IgD-negative memory B cell (primary cell): ENCODE measurements around the gene TMEM131. TPM values are rescaled to one million over a fixed set of nuclear protein-coding genes. Genes with fewer than 3 reads are reported as not detected.
A peak's percentile ranks its signal among the peaks of the same experiment; 100 is the strongest.

Experiments used
- H3K27ac Mint-ChIP-seq, 3 donors: one replicate each; pipeline ENCODE4 v1.8.0; 2020 to 2022; ENCODE audit warnings: mild to moderate bottlenecking in 3 of 3, mixed read lengths in 3 of 3, moderate library complexity in 1 of 3
- H3K27me3 Mint-ChIP-seq: one replicate; pipeline ENCODE4 v1.8.0; 2021; ENCODE audit warnings: mixed read lengths
- H3K36me3 Mint-ChIP-seq: one replicate; pipeline ENCODE4 v1.8.0; 2020; ENCODE audit warnings: mild to moderate bottlenecking, mixed read lengths
- H3K4me1 Mint-ChIP-seq, 3 donors: one replicate each; pipeline ENCODE4 v1.8.0; 2020 to 2022; ENCODE audit warnings: mixed read lengths in 3 of 3, mild to moderate bottlenecking in 1 of 3
- H3K4me3 Mint-ChIP-seq, 4 donors: one replicate each; pipeline ENCODE4 v1.8.0; 2020 to 2022; ENCODE audit warnings: mild to moderate bottlenecking in 4 of 4, mixed read lengths in 4 of 4, moderate library complexity in 3 of 4
- H3K9me3 Mint-ChIP-seq, 3 donors: one replicate each; pipeline ENCODE4 v1.8.0; 2020 to 2021; ENCODE audit warnings: mixed read lengths in 3 of 3, mild to moderate bottlenecking in 1 of 3
- polyA plus RNA-seq: library from polyadenylated mRNA; unstranded; fragments of 300-500 nt; fragmentation: Illumina TruSeq; gene quantifications from one replicate; pipeline ENCODE4 v1.2.3, GENCODE V29; 2021

Gene TMEM131
- polyA plus RNA-seq, 1 donor from 2014 or later: 24.9 TPM

DNA sequence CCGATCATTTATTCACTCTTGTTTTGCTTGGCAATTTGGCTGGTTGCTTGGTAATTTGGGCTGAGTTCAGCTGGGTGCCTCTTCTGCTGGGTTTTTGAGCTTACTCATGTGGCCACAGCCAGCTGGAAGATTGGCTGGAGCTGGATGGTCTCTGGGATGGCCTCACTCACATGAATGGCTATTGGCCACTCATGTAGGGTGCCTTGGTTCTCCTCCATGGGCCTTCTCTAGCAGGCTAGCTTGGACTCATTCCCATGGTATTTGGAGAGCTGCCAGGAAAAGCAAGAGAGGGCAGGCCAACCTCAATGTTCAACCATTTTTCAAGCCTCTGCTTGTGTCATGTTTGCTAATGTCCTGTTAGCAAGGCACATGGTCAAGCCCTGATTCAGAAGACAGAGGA lies 265.5 kb downstream of the TMEM131 start:
- Mint-ChIP-seq H3K4me1 (no peaks in the 10 kb centered on the region), H3K4me3 (no peak overlapping the region), H3K27me3 (no peaks in the 10 kb centered on the region), H3K9me3 (peaks cover 0 to 2% (median 2%) of the 10 kb centered on the region in 3 donors), H3K36me3 (peaks cover 3% of the 10 kb centered on the region), H3K27ac (no peak overlapping the region)

DNA sequence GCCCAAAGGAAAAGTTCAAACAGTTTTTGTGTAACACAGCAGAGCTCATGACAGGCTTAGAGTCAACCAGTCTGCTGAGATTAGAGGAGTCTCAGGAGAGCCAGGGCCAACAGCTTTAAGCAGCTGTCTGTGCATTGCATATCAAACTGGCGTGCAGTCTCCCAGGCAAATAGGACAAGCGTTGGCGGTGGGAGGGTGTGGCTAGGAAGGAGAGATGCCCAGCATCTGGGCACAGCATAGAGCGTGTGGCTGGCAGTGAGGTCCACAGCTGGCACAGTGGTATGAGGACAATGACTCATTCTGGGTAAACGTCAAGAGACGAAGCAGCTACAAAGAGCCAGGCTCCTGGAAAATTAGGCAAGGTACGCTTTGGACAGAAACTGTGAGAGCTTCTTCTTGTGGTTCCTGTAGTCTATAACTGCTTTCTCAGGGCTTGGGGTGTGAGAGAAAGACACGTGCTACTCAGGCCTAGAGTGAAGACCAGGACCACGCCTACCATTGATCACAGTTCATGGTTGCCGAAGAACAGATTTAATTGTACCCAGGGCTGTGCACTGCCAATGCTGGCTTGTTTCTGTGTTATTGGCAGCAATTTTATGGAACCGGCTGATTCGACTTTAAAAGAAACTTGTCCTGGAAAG lies 267.5 kb downstream of the TMEM131 start:
- H3K27me3 Mint-ChIP-seq: no peaks in the 10 kb centered on the region
- H3K9me3 Mint-ChIP-seq: peaks cover 0 to 2% (median 2%) of the 10 kb centered on the region in 3 donors
- peaks cover 3% of the 10 kb centered on the region for H3K36me3 Mint-ChIP-seq
- H3K4me1 Mint-ChIP-seq: no peaks in the 10 kb centered on the region
- peak overlapping the region in 2 of 3 donors; percentile 8 to 10 for H3K27ac Mint-ChIP-seq
- H3K4me3 Mint-ChIP-seq: peak overlapping the region in 2 of 4 donors; percentile 25 to 40

DNA sequence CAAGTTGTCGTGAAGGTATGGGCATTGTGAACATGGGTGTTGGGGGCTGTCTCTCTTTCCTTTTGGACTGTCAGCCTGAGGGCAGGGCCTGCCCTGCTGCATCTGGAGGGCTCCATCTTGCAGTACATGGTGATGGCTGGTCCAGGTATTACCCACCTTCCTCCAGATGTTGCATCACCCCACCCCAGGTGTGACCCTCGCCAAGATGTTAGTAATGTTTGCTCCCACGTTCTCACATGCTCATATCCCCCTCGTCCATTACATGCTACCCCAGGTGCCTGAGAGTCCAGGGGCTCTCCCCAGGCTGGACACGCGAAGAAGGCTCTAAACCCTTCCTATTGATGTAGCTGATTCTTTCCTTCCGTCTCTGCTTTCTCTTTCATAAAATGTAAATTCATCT lies 268.5 kb downstream of the TMEM131 start:
- no peak overlapping the region for H3K27ac Mint-ChIP-seq
- H3K4me1 Mint-ChIP-seq: no peaks in the 10 kb centered on the region
- H3K27me3 Mint-ChIP-seq: no peaks in the 10 kb centered on the region
- peaks cover 3% of the 10 kb centered on the region for H3K36me3 Mint-ChIP-seq
- H3K4me3 Mint-ChIP-seq: no peak overlapping the region
- H3K9me3 Mint-ChIP-seq: peaks cover 0 to 2% (median 2%) of the 10 kb centered on the region in 3 donors

DNA sequence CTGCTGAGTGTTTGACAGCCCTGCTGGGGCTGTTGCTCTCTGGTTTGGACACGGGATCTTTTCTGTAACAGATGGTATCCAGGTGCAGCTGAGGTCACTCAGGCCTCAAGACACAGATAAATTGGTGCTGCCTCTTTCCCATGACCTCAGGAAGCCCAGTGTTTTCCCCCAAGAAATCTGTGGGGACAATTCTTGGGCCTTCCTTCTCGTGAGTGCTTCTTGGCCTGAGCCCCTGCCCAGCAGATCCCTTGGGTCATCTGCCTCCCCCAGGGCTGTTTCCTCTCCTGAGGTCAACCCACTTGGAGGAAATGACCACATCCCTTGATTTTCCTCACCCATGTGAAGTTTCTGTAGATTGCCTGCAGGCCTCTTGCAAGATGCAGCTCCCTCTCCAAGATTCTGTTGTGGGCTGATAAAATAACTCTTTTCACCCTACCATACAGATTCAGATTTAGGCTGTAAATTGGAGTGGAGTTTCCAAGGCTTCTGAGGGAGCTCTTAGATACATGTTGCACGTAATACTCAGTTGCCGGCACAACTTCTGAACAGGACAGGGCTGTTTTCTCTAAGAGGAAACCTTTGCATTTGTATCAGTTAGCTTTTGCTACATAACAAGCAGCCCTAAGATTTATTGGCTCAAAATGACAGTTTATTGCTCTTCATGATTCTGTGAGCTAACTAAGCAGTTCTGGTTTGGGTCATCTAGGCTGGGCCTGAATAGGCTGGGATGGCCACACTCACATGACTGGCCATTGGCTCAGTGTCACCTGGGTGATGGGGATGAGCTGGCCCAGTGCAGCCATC lies 269.3 kb downstream of the TMEM131 start:
- Mint-ChIP-seq H3K4me3 (no peak overlapping the region), H3K27me3 (no peaks in the 10 kb centered on the region), H3K27ac (no peak overlapping the region), H3K4me1 (no peaks in the 10 kb centered on the region), H3K9me3 (peaks cover 0 to 2% (median 2%) of the 10 kb centered on the region in 3 donors), H3K36me3 (peaks cover 3% of the 10 kb centered on the region)

DNA sequence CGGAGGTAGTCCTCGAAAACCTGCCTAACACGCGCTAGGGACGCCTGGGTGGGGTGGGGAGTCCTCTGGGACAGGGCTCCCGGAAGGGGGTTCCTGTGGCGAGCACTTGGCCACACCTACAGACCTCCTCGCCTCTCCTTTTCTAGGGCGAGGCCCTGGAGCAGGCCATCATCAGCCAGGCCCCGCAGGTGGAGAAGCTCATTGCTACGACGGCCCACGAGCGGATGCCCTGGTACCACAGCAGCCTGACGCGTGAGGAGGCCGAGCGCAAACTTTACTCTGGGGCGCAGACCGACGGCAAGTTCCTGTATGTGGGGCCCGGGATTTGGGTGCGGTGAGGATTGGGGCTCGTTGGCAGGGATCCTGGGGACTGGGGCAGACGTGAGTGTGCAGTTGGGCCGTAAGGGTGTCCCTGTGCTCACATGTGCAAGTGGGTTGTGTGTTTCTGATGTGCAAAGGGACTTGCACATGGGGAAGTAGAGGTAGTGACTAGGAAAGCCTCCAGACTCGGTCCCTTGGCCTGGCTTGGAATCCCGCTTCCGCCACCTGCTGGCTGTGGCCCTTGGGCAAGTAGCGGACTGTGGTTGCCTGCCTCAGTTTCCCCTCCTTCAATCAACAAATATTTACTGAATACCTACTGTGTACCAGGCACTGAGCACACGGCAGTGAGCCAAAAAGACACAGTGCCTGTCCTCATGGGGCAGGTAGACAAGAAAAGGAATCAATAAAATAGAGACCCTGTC lies 270.6 kb downstream of the TMEM131 start:
- Mint-ChIP-seq H3K27ac (no peak overlapping the region), H3K36me3 (peaks cover 3% of the 10 kb centered on the region), H3K27me3 (no peaks in the 10 kb centered on the region), H3K4me1 (no peaks in the 10 kb centered on the region), H3K9me3 (peaks cover 0 to 2% (median under 1%) of the 10 kb centered on the region in 3 donors), H3K4me3 (no peak overlapping the region)

DNA sequence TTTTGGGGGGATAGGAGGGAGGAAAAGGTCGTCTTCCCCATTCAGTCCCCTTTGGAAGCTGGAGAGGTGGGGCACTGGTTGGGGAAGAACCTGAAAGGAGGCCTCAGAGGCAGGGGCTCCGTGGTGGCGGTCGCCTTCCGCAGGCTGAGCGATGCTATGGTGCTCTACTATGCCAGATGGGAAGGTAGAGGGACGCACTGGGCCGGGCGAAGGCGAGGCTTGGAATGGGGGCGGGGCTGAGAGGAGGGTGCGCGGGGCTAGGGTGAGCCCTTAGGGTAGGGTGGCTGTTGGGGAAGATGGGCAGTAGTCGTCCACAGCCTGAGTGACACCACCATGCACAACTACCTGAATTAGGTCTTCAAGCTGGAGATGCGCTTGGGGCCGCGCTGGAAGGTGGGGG lies 271.2 kb downstream of the TMEM131 start:
- no peak overlapping the region for H3K4me3 Mint-ChIP-seq
- peaks cover 3% of the 10 kb centered on the region for H3K36me3 Mint-ChIP-seq
- no peak overlapping the region for H3K27ac Mint-ChIP-seq
- H3K4me1 Mint-ChIP-seq: peaks cover 0 to 4% (median 0%) of the 10 kb centered on the region in 3 donors
- H3K9me3 Mint-ChIP-seq: peaks cover 0 to 2% (median 0%) of the 10 kb centered on the region in 3 donors
- H3K27me3 Mint-ChIP-seq: no peaks in the 10 kb centered on the region

DNA sequence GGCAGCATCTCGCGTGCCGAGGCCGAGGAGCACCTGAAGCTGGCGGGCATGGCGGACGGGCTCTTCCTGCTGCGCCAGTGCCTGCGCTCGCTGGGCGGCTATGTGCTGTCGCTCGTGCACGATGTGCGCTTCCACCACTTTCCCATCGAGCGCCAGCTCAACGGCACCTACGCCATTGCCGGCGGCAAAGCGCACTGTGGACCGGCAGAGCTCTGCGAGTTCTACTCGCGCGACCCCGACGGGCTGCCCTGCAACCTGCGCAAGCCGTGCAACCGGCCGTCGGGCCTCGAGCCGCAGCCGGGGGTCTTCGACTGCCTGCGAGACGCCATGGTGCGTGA lies 271.7 kb downstream of the TMEM131 start:
- no peaks in the 10 kb centered on the region for H3K27me3 Mint-ChIP-seq
- peaks cover 3% of the 10 kb centered on the region for H3K36me3 Mint-ChIP-seq
- no peak overlapping the region for H3K27ac Mint-ChIP-seq
- H3K4me1 Mint-ChIP-seq: peaks cover 2 to 7% (median 3%) of the 10 kb centered on the region in 3 donors
- H3K9me3 Mint-ChIP-seq: peaks cover 0 to 2% (median 0%) of the 10 kb centered on the region in 3 donors
- no peak overlapping the region for H3K4me3 Mint-ChIP-seq

DNA sequence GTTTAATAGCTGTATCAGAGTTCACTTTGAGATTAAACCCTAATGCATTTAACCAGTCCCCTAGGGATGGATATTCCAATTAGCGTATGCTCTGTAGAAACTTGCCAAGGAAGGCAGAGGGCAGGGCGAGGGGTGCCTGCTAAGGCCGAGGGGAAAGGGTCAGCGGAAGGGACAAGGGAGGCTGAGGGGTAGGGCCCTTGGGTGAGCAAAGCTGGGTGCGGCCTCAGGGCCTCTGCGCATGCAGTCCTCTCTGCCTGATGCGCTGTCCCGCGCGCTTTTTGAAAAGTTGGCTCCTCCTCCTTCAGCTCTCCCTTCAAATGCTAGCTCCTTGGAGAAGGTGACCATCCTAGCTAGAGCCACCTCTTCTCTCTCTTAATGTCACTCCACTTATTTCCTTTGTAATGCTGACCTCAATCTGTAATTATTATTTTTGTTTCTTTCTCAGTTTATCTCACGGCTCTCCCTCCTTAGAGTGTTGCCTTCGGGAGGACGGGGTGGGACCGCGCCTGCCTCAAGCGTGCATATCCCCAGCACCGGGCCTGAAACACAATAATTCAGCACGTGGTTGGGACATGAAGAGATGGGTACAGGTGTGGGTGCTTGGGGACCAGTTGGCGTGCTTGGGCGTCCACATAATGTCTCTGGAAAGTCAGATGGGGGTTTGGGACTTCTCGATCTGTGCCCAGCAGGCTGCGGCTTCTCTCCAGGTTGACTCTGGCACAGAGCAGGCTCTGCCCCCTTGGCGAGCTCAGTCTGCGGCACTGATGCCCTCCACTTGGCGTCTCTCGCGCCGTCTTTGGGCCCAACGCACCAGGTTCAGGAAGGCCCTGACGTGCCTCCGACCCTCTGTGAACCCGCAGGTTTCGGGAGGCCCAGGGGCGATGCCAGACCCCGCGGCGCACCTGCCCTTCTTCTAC lies 272.3 kb downstream of the TMEM131 start:
- Mint-ChIP-seq H3K9me3 (peaks cover 0 to 2% (median 0%) of the 10 kb centered on the region in 3 donors), H3K4me3 (no peak overlapping the region), H3K27me3 (no peaks in the 10 kb centered on the region), H3K36me3 (peaks cover 3% of the 10 kb centered on the region), H3K27ac (peak overlapping the region in 1 of 3 donors; percentile 71), H3K4me1 (peaks cover 8 to 14% (median 9%) of the 10 kb centered on the region in 3 donors)

DNA sequence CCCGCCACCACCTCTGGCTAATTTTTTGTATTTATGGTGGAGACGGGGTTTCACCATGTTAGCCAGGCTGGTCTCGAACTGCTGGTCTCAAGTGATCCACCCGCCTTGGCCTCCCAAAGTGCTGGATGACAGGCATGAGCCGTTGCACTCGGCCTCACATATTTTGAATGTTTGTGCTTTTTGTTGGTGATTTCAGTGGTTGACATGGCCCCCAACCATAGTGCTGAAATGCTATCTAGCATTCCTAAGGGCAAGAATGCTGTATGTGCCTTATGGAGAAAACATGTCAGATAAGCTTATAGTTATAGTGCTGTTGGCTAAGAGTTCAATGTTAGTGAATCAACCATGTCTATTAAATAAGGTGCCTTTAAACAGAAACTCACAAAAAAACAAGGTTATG lies 273.5 kb downstream of the TMEM131 start:
- no peaks in the 10 kb centered on the region for H3K27me3 Mint-ChIP-seq
- H3K36me3 Mint-ChIP-seq: no peaks in the 10 kb centered on the region
- peaks cover 12 to 21% (median 14%) of the 10 kb centered on the region in 3 donors for H3K4me1 Mint-ChIP-seq
- no peak overlapping the region for H3K27ac Mint-ChIP-seq
- H3K4me3 Mint-ChIP-seq: no peak overlapping the region
- H3K9me3 Mint-ChIP-seq: peaks cover 0 to 2% (median 0%) of the 10 kb centered on the region in 3 donors

DNA sequence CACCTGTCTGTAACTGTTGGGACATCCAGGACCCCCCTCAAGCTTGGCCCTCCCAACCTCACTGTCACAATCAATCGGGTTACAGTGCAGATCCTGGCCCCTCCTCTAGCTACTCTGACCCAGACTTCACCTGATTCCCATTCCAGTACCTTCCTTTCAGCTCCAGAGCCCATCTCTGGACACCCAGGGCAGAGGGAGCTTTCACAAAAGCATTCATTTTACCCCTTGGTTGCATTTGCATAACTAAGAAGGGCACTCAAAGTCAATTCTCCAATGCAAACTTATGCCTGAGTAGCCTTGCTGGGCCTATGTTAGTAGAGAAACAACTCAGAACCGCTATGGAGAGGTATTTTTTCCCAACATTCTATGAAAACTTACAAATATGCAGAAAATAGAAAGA lies 275.0 kb downstream of the TMEM131 start:
- Mint-ChIP-seq H3K36me3 (no peaks in the 10 kb centered on the region), H3K4me1 (peaks cover 14 to 25% (median 15%) of the 10 kb centered on the region in 3 donors), H3K4me3 (peak overlapping the region in 1 of 4 donors; percentile 54), H3K9me3 (peaks cover 0 to 2% (median 0%) of the 10 kb centered on the region in 3 donors), H3K27me3 (no peaks in the 10 kb centered on the region), H3K27ac (peak overlapping the region in 1 of 3 donors; percentile 25)

DNA sequence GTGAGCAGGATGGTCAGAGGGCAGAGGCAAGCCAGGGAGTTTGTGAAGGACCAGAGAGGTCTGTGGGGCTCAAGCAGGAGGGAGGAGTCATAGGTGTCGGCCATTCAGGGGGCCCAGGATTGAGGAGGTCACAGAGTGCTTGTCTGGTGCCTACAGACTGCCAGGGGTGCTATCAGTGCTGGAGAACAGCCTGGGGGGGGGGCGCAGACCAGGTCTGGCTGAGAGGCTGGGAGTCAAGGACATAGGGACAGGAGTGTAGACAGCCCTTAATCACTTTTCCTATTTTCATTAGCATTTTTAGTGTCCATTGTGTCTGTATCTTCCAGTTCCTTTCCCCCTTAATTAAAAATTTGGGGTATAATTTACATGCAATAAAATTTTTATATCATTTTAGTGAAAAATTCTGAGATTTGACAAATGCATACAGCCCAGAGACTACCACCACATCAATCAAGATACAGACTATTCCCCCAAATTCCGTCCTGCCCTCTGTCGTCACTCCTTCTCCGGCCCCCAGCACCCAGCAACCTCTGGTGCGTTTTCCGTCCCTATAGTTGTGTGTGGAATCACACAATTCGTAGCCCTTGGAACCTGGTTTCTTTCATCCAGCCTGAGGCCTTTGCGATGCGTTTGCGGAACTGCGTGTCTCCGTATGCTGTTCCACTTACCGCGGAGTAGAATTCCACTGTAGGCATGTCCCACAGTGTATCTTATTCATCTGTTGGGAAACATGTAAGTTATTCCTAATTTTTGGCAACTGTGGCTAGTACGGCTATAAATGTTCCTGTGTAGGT lies 276.2 kb downstream of the TMEM131 start:
- Mint-ChIP-seq H3K4me3 (peak overlapping the region in 2 of 4 donors; percentile 32 to 86), H3K27me3 (no peaks in the 10 kb centered on the region), H3K27ac (peak overlapping the region in 1 of 3 donors; percentile 53), H3K9me3 (no peaks in the 10 kb centered on the region), H3K4me1 (peaks cover 14 to 25% (median 15%) of the 10 kb centered on the region in 3 donors), H3K36me3 (no peaks in the 10 kb centered on the region)

DNA sequence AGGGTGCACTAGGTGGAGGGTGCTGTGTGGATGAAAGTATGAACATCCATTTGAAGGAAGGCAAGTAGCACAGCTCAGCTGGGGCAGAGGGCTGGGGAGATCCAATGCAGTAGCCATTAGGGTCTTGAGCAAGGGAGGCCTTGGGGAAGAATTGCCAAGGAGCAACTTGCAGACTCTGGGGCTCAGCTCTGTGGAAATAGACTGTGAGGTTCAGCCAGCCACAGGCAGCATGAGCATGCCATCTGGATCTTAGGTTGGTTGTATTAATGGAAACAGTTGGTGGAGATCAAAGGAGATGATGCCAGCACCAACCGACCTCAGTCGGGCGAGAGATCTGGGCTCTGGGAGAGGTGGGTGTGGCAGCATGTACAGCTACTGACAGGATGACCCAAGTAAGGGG lies 276.8 kb downstream of the TMEM131 start:
- Mint-ChIP-seq H3K4me1 (peaks cover 14 to 25% (median 15%) of the 10 kb centered on the region in 3 donors), H3K27ac (peak overlapping the region; percentile 50 to 90 (median 76)), H3K9me3 (no peaks in the 10 kb centered on the region), H3K4me3 (peak overlapping the region; percentile 3 to 91 (median 79)), H3K27me3 (no peaks in the 10 kb centered on the region), H3K36me3 (no peaks in the 10 kb centered on the region)

DNA sequence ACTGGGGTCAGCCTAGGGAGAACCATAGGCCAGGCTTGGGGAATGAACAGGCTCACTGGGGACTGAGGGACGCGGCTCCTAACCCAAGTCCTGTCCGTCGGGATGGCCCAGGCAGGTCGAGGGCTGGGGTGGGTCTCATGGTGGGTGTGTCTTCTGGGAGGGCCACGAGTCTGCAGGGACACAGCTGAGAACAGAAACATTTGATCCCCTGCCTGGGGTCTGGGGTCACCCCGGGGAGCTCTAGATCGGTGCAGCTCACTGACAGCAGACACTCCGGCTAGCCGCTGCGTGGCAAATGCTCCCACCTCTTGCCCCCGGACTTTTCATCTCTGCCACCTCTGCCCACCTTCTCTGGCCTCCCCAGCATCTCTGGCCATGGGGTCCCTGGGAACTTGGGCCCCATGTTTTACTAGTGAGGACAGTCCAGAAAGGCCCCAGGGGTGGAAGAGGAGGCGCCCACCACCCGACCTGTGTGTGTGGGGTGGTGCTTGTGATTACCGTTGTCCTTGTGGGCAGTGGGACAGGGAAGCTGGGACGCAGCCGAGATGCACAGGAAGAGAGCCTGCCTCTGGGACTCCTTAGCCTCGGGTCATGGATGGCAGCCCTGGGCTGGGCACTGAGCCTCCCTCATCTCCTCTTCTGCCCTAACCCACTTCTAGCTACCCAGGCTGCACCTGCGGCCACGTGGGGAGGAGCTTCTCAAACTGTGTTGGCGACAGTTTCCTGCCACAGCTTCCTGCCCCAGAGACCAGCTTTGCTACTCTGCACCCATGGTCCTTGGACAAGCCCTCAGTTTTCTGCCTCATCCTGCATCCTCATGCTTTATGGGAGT lies 277.5 kb downstream of the TMEM131 start:
- H3K4me3 Mint-ChIP-seq: peak overlapping the region; percentile 3 to 91 (median 79)
- peak overlapping the region; percentile 53 to 90 (median 76) for H3K27ac Mint-ChIP-seq
- peaks cover 14 to 26% (median 15%) of the 10 kb centered on the region in 3 donors for H3K4me1 Mint-ChIP-seq
- no peaks in the 10 kb centered on the region for H3K27me3 Mint-ChIP-seq
- H3K9me3 Mint-ChIP-seq: no peaks in the 10 kb centered on the region
- no peaks in the 10 kb centered on the region for H3K36me3 Mint-ChIP-seq
